Body of pancreas (tissue), 4 donors: ENCODE measurements around the gene CNTNAP1.

ENCODE experiments used
- POLR2A ChIP-seq, 3 donors: fragments of 450-650 bp; IDR thresholded peaks; one replicate each; pipeline ENCODE4 v1.6.1; 2016; ENCODE audit warnings: antibody characterized with exemption in 3 of 3, mild to moderate bottlenecking in 2 of 3
- TF ChIP-seq, protein P1 (sequence below), 7 experiments: fragments of 450-650 bp in 4 of 7; fragments of 200-600 bp in 3 of 7; sonication (generic) in 3 of 7; IDR thresholded peaks; one replicate each; pipeline ENCODE4 v1.5.1; 2016 to 2019; ENCODE audit warnings: antibody characterized with exemption in 7 of 7

- TF ChIP-seq, protein P1, sequence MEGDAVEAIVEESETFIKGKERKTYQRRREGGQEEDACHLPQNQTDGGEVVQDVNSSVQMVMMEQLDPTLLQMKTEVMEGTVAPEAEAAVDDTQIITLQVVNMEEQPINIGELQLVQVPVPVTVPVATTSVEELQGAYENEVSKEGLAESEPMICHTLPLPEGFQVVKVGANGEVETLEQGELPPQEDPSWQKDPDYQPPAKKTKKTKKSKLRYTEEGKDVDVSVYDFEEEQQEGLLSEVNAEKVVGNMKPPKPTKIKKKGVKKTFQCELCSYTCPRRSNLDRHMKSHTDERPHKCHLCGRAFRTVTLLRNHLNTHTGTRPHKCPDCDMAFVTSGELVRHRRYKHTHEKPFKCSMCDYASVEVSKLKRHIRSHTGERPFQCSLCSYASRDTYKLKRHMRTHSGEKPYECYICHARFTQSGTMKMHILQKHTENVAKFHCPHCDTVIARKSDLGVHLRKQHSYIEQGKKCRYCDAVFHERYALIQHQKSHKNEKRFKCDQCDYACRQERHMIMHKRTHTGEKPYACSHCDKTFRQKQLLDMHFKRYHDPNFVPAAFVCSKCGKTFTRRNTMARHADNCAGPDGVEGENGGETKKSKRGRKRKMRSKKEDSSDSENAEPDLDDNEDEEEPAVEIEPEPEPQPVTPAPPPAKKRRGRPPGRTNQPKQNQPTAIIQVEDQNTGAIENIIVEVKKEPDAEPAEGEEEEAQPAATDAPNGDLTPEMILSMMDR (IDR thresholded peaks at IDR 0.05) = no peak
- no peak for TF ChIP-seq POLR2A (IDR thresholded peaks at IDR 0.05)
These were observed 66.8 kb downstream of the CNTNAP1 start for GRCh38 chr17:42748908-42749798.
